SH-SY5Y (cell line): ENCODE results near the gene RCOR1.

Experiments
- GATA2 ChIP-seq: IDR thresholded peaks from 2 replicates; pipeline ENCODE4 v1.6.1; 2011; ENCODE audit warnings: mild to moderate bottlenecking, low read depth, low read length
- GATA3 ChIP-seq: IDR thresholded peaks from 2 replicates; pipeline ENCODE4 v1.6.1; 2011; ENCODE audit warnings: low read depth, mild to moderate bottlenecking, low read length, moderate library complexity

- TF ChIP-seq GATA3 = no peak
- TF ChIP-seq GATA2 = no peak
Measured at GRCh38 chr14:102616799-102617198, 24.4 kb downstream of the RCOR1 start.
